K562 (cell line): ENCODE data around the gene CNBD2. TPM values are rescaled to one million over a fixed set of nuclear protein-coding genes. Genes with fewer than 3 reads are reported as not detected.

Source experiments
- ARID2 ChIP-seq: fragments of 450-650 bp; IDR thresholded peaks from 2 replicates; pipeline ENCODE4 v1.6.1; 2017; ENCODE audit warnings: antibody characterized with exemption, mild to moderate bottlenecking
- ARNT ChIP-seq, 2 experiments: fragments of 450-650 bp; IDR thresholded peaks; 2 replicates each; pipeline ENCODE4 v1.6.1; 2016; ENCODE audit warnings: mild to moderate bottlenecking in 1 of 2
- ATF4 ChIP-seq: fragments of 450-650 bp; formaldehyde crosslinking; IDR thresholded peaks from 2 replicates; pipeline ENCODE4 v1.4.0; 2022; ENCODE audit warnings: mild to moderate bottlenecking, moderate library complexity
- BHLHE40 ChIP-seq: IDR thresholded peaks from 2 replicates; pipeline ENCODE4 v1.6.1; 2011; ENCODE audit warnings: low read length, improper control_type of control experiment
- ETV6 ChIP-seq, 3 experiments: fragments of 150-350 bp in 1 of 3; sonication (generic) in 1 of 3; formaldehyde crosslinking in 1 of 3; IDR thresholded peaks; 2 replicates each; pipeline versions ENCODE4 v1.6.1 to v1.8.0; 2014 to 2022; ENCODE audit warnings: borderline replicate concordance in 2 of 3, low read depth in 2 of 3, antibody characterized with exemption in 1 of 3, low read length in 1 of 3, mild to moderate bottlenecking in 1 of 3, missing genetic modification reagents in 1 of 3
- FIP1L1 ChIP-seq: fragments of 200-400 bp; formaldehyde crosslinking; IDR thresholded peaks from 2 replicates; pipeline ENCODE4 v1.6.1; 2018; ENCODE audit warnings: mild to moderate bottlenecking, low read depth, low read length; ENCODE audit not compliant: poor library complexity, severe bottlenecking
- JUND ChIP-seq, 2 experiments: IDR thresholded peaks; 2 replicates in 1 of 2; 3 replicates in 1 of 2; pipeline ENCODE4 v1.6.1; 2011; ENCODE audit warnings: borderline replicate concordance in 2 of 2, low read depth in 2 of 2, low read length in 2 of 2, improper control_type of control experiment in 1 of 2, missing biosample characterization in 1 of 2, missing genetic modification characterization in 1 of 2, missing genetic modification reagents in 1 of 2
- MCM3 ChIP-seq: fragments of 450-650 bp; IDR thresholded peaks from 2 replicates; pipeline ENCODE4 v1.6.1; 2016
- MEF2D ChIP-seq: conservative IDR thresholded peaks from 2 replicates; pipeline ENCODE4 v1.6.1; 2016; ENCODE audit warnings: low read depth, missing genetic modification characterization, missing compliant biosample characterization
- MTA3 ChIP-seq: fragments of 450-650 bp; formaldehyde crosslinking; IDR thresholded peaks from 2 replicates; pipeline ENCODE4 v1.6.1; 2017; ENCODE audit warnings: mild to moderate bottlenecking, borderline replicate concordance
- MXI1 ChIP-seq: IDR thresholded peaks from 2 replicates; pipeline ENCODE4 v1.6.1; 2011; ENCODE audit warnings: low read depth, mild to moderate bottlenecking, improper control_type of control experiment, low read length
- NR2C2 ChIP-seq, 2 experiments: fragments of 200-800 bp in 1 of 2; sonication (Bioruptor generic) in 1 of 2; sonication (generic) in 1 of 2; formaldehyde crosslinking in 1 of 2; IDR thresholded peaks; 2 replicates each; pipeline versions ENCODE4 v1.6.1 to v1.8.0; 2016 to 2022; ENCODE audit warnings: mild to moderate bottlenecking in 1 of 2, missing compliant biosample characterization in 1 of 2, missing genetic modification characterization in 1 of 2, missing genetic modification reagents in 1 of 2
- SETDB1 ChIP-seq: IDR thresholded peaks from one replicate; pipeline ENCODE4 v1.6.1; 2012; ENCODE audit warnings: low read length, control low read depth, inconsistent platforms
- TGIF2 ChIP-seq: sonication (generic); formaldehyde crosslinking; IDR thresholded peaks from 2 replicates; pipeline ENCODE4 v1.8.1; 2022; ENCODE audit warnings: mild to moderate bottlenecking, missing genetic modification reagents, moderate library complexity
- ZBTB11 ChIP-seq, 3 experiments: fragments of 200-800 bp in 1 of 3; fragments of 250-450 bp in 1 of 3; fragments of 450-650 bp in 1 of 3; sonication (Bioruptor Pico) in 1 of 3; sonication (Bioruptor generic) in 1 of 3; formaldehyde crosslinking in 1 of 3; IDR thresholded peaks; 2 replicates each; pipeline versions ENCODE4 v1.6.1 to v1.8.0; 2016 to 2022; ENCODE audit warnings: mild to moderate bottlenecking in 2 of 3, missing genetic modification characterization in 2 of 3, missing compliant biosample characterization in 1 of 3, moderate library complexity in 1 of 3
- ZNF347 ChIP-seq: fragments of 450-650 bp; formaldehyde crosslinking; IDR thresholded peaks from 2 replicates; pipeline ENCODE4 v1.4.0; 2020; ENCODE audit warnings: low read depth, mild to moderate bottlenecking, moderate library complexity
- ZNF77 ChIP-seq: fragments of 250-450 bp; sonication (Bioruptor Pico); IDR thresholded peaks from 2 replicates; pipeline ENCODE4 v1.5.0; 2020
- polyA plus RNA-seq, 8 experiments: library from polyadenylated mRNA; depleted of rRNA in 4 of 8; stranded (reverse) in 5 of 8; unstranded in 3 of 8; fragments of >200 nt; fragmentation: Nextera tagmentation in 2 of 8; fragmentation: Illumina TruSeq in 1 of 8; extraction: Ambion mirVana in 2 of 8; extraction: Trizol in 1 of 8; gene quantifications; 2 replicates each; pipeline versions ENCODE4 v1.2.1 to v1.2.3, GENCODE V29; 2011 to 2014; ENCODE audit warnings: inconsistent platforms in 1 of 8, missing spikeins in 1 of 8
- total RNA-seq, 7 experiments: library from RNA; depleted of rRNA in 6 of 7; stranded (reverse); fragments of >200 nt in 6 of 7; fragmentation: Illumina TruSeq in 2 of 7; extraction: Trizol in 2 of 7; gene quantifications; 2 replicates each; pipeline versions ENCODE4 v1.2.1 to v1.2.3, GENCODE V29; 2011 to 2021; ENCODE audit warnings: low replicate concordance in 1 of 7
- TF ChIP-seq, protein P1 (sequence below): fragments of 450-650 bp; IDR thresholded peaks from one replicate; pipeline ENCODE4 v1.6.1; 2018; ENCODE audit warnings: mild to moderate bottlenecking, moderate library complexity; ENCODE audit not compliant: partially characterized antibody
- TF ChIP-seq, protein P2 (sequence below): sonication (generic); formaldehyde crosslinking; IDR thresholded peaks from 2 replicates; pipeline ENCODE4 v1.8.0; 2022; ENCODE audit warnings: mild to moderate bottlenecking, missing genetic modification reagents
- TF ChIP-seq, protein P3 (sequence below): fragments of 250-450 bp; sonication (Bioruptor Pico); IDR thresholded peaks from 2 replicates; pipeline ENCODE4 v1.8.0; 2021; ENCODE audit warnings: mild to moderate bottlenecking, moderate library complexity

CNBD2 gene
- total and polyA plus RNA-seq, 9 of the 15 experiments (the other 6 are each of a cell fraction or from before 2014, with no cell fraction given) = 3.2 to 17.5 (median 5.3) TPM

GRCh38 chr20:35978041-35978513 is 9.7 kb downstream of the CNBD2 start (continued):
- TF ChIP-seq, protein P1, sequence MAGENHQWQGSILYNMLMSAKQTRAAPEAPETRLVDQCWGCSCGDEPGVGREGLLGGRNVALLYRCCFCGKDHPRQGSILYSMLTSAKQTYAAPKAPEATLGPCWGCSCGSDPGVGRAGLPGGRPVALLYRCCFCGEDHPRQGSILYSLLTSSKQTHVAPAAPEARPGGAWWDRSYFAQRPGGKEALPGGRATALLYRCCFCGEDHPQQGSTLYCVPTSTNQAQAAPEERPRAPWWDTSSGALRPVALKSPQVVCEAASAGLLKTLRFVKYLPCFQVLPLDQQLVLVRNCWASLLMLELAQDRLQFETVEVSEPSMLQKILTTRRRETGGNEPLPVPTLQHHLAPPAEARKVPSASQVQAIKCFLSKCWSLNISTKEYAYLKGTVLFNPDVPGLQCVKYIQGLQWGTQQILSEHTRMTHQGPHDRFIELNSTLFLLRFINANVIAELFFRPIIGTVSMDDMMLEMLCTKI = no peak
- TF ChIP-seq ATF4 (CRISPR knock-in tag) = peak; percentile 69
- TF ChIP-seq ETV6 (IDR thresholded peaks at IDR 0.05; ENCODE audit: borderline replicate concordance in 1 of 2, low read depth in 2 of 2, low read length in 1 of 2) = no peak
- no peak for TF ChIP-seq ETV6 (CRISPR knock-in tag; IDR thresholded peaks at IDR 0.05; ENCODE audit: borderline replicate concordance)
- TF ChIP-seq BHLHE40 = no peak
- no peak for TF ChIP-seq MXI1
- TF ChIP-seq, protein P2, sequence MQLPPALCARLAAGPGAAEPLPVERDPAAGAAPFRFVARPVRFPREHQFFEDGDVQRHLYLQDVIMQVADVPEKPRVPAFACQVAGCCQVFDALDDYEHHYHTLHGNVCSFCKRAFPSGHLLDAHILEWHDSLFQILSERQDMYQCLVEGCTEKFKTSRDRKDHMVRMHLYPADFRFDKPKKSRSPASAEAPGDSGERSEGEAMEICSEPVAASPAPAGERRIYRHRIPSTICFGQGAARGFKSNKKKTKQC = no peak
- TF ChIP-seq FIP1L1 = no peak
- no peak for TF ChIP-seq NR2C2 (CRISPR knock-in tag; IDR thresholded peaks at IDR 0.05)
- no peak for TF ChIP-seq NR2C2 (tag; IDR thresholded peaks at IDR 0.05)
- no peak for TF ChIP-seq MCM3
- TF ChIP-seq, protein P3, sequence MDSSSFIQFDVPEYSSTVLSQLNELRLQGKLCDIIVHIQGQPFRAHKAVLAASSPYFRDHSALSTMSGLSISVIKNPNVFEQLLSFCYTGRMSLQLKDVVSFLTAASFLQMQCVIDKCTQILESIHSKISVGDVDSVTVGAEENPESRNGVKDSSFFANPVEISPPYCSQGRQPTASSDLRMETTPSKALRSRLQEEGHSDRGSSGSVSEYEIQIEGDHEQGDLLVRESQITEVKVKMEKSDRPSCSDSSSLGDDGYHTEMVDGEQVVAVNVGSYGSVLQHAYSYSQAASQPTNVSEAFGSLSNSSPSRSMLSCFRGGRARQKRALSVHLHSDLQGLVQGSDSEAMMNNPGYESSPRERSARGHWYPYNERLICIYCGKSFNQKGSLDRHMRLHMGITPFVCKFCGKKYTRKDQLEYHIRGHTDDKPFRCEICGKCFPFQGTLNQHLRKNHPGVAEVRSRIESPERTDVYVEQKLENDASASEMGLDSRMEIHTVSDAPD (CRISPR knock-in tag) = no peak
- no peak for TF ChIP-seq MEF2D (tag)
- no peak for TF ChIP-seq ZNF77 (CRISPR knock-in tag)
- TF ChIP-seq ZBTB11 (CRISPR knock-in tag; IDR thresholded peaks at IDR 0.05) = no peak
- no peak; a peak in 1 of 4 replicates for TF ChIP-seq ARNT (IDR thresholded peaks at IDR 0.05)
- TF ChIP-seq JUND (IDR thresholded peaks at IDR 0.05; ENCODE audit: borderline replicate concordance, low read depth, low read length) = peak; percentile 66
- peak; percentile 44; the same call in 1 of the 3 replicates for TF ChIP-seq JUND (tag; IDR thresholded peaks at IDR 0.05; ENCODE audit: borderline replicate concordance, low read depth, low read length)
- TF ChIP-seq TGIF2 (CRISPR knock-in tag) = no peak
- TF ChIP-seq ARID2 = no peak
- TF ChIP-seq SETDB1 = no peak
- no peak for TF ChIP-seq MTA3
- TF ChIP-seq ZNF347 (CRISPR knock-in tag) = no peak
